SK-N-SH treated with all-trans-retinoic acid at 6 μM for 48 hours (cell line): ENCODE results near the gene CLMN.

Experiments used
- ATAC-seq: fragments of 200-7000 bp; cut with Tn5 transposase; 3 replicates; pipeline ENCODE4 v1.9.1; 2020; ENCODE audit warnings: mild to moderate bottlenecking, moderate library complexity
- ARNTL ChIP-seq: fragments of 450-650 bp; formaldehyde crosslinking; IDR thresholded peaks from 2 replicates; pipeline ENCODE4 v1.5.0; 2020; ENCODE audit warnings: low read depth, mild to moderate bottlenecking, moderate library complexity, borderline replicate concordance
- CREB5 ChIP-seq: fragments of 250-450 bp; sonication (Bioruptor Pico); IDR thresholded peaks from 2 replicates; pipeline ENCODE4 v1.5.1; 2020; ENCODE audit warnings: low read depth, mild to moderate bottlenecking, moderate library complexity
- CSDC2 ChIP-seq: fragments of 250-450 bp; sonication (Bioruptor Pico); IDR thresholded peaks from 2 replicates; pipeline ENCODE4 v1.5.0; 2020; ENCODE audit warnings: mild to moderate bottlenecking, moderate library complexity
- CSRNP3 ChIP-seq: fragments of 250-450 bp; sonication (Bioruptor Pico); IDR thresholded peaks from 2 replicates; pipeline ENCODE4 v1.5.1; 2021; ENCODE audit warnings: mild to moderate bottlenecking, moderate library complexity
- ESRRG ChIP-seq: fragments of 250-450 bp; sonication (Bioruptor Pico); IDR thresholded peaks from 2 replicates; pipeline ENCODE4 v1.6.1; 2021; ENCODE audit warnings: mild to moderate bottlenecking
- GLIS3 ChIP-seq: fragments of 250-450 bp; sonication (Bioruptor Pico); IDR thresholded peaks from 2 replicates; pipeline ENCODE4 v1.5.0; 2020; ENCODE audit warnings: mild to moderate bottlenecking, moderate library complexity
- ISL1 ChIP-seq: fragments of 250-450 bp; sonication (Bioruptor Pico); IDR thresholded peaks from 2 replicates; pipeline ENCODE4 v2.1.2; 2022; ENCODE audit warnings: mild to moderate bottlenecking, moderate library complexity
- OSR1 ChIP-seq: fragments of 250-450 bp; sonication (Bioruptor Pico); IDR thresholded peaks from 2 replicates; pipeline ENCODE4 v1.8.0; 2022; ENCODE audit warnings: moderate library complexity, mild to moderate bottlenecking, inconsistent platforms
- PATZ1 ChIP-seq: fragments of 250-450 bp; sonication (Bioruptor Pico); IDR thresholded peaks from 2 replicates; pipeline ENCODE4 v1.8.0; 2020; ENCODE audit warnings: mild to moderate bottlenecking, moderate library complexity, borderline replicate concordance
- POU6F1 ChIP-seq: fragments of 250-450 bp; sonication (Bioruptor Pico); IDR thresholded peaks from 2 replicates; pipeline ENCODE4 v1.8.0; 2021; ENCODE audit warnings: low read depth, mild to moderate bottlenecking, moderate library complexity, borderline replicate concordance
- PPARA ChIP-seq: fragments of 250-450 bp; sonication (Bioruptor Pico); IDR thresholded peaks from 2 replicates; pipeline ENCODE4 v1.5.0; 2020; ENCODE audit warnings: mild to moderate bottlenecking, borderline replicate concordance
- RARB ChIP-seq: fragments of 250-450 bp; sonication (Bioruptor Pico); IDR thresholded peaks from 2 replicates; pipeline ENCODE4 v1.8.0; 2021; ENCODE audit warnings: mild to moderate bottlenecking, moderate library complexity
- SNAI2 ChIP-seq: fragments of 250-450 bp; sonication (Bioruptor Pico); IDR thresholded peaks from 2 replicates; pipeline ENCODE4 v1.5.0; 2020; ENCODE audit warnings: mild to moderate bottlenecking, moderate library complexity
- TCF4 ChIP-seq: fragments of 250-450 bp; sonication (Bioruptor Pico); IDR thresholded peaks from 2 replicates; pipeline ENCODE4 v1.8.0; 2021; ENCODE audit warnings: mild to moderate bottlenecking, moderate library complexity, borderline replicate concordance
- TOX ChIP-seq: fragments of 250-450 bp; sonication (Bioruptor Pico); IDR thresholded peaks from 2 replicates; pipeline ENCODE4 v1.8.0; 2021; ENCODE audit warnings: mild to moderate bottlenecking, moderate library complexity, borderline replicate concordance
- TSHZ2 ChIP-seq: fragments of 250-450 bp; sonication (Bioruptor Pico); IDR thresholded peaks from 2 replicates; pipeline ENCODE4 v1.5.0; 2020; ENCODE audit warnings: mild to moderate bottlenecking, moderate library complexity
- ZC3H10 ChIP-seq: fragments of 250-450 bp; sonication (Bioruptor Pico); IDR thresholded peaks from 2 replicates; pipeline ENCODE4 v1.5.1; 2021; ENCODE audit warnings: mild to moderate bottlenecking, moderate library complexity
- ZFP3 ChIP-seq: fragments of 250-450 bp; sonication (Bioruptor Pico); IDR thresholded peaks from 2 replicates; pipeline ENCODE4 v1.5.0; 2020; ENCODE audit warnings: mild to moderate bottlenecking, moderate library complexity
- ZFP30 ChIP-seq: fragments of 450-650 bp; formaldehyde crosslinking; IDR thresholded peaks from 2 replicates; pipeline ENCODE4 v1.5.0; 2022; ENCODE audit warnings: mild to moderate bottlenecking, moderate library complexity
- ZNF565 ChIP-seq: fragments of 450-650 bp; formaldehyde crosslinking; conservative IDR thresholded peaks from 2 replicates; pipeline ENCODE4 v1.5.0; 2020; ENCODE audit warnings: low read depth, mild to moderate bottlenecking, moderate library complexity
- ZNF70 ChIP-seq: fragments of 450-650 bp; formaldehyde crosslinking; IDR thresholded peaks from 2 replicates; pipeline ENCODE4 v1.5.0; 2020; ENCODE audit warnings: mild to moderate bottlenecking, moderate library complexity

The CLMN gene

GRCh38 chr14:95294834-95295599, 24.7 kb downstream of the CLMN start (continued):
- TF ChIP-seq TSHZ2 (no peak), ESRRG (no peak), ZFP3 (CRISPR knock-in tag) (no peak), GLIS3 (CRISPR knock-in tag) (no peak), ISL1 (CRISPR knock-in tag) (no peak), PPARA (CRISPR knock-in tag) (no peak), ZNF565 (CRISPR knock-in tag) (no peak), SNAI2 (CRISPR knock-in tag) (no peak)

GRCh38 chr14:95294320-95294719, 25.4 kb downstream of the CLMN start:
- no peak for ATAC-seq
- no peak for TF ChIP-seq PATZ1 (CRISPR knock-in tag)
- TF ChIP-seq ARNTL (CRISPR knock-in tag) = no peak
- no peak for TF ChIP-seq CREB5 (CRISPR knock-in tag)
- TF ChIP-seq ZNF565 (CRISPR knock-in tag) = no peak
- no peak for TF ChIP-seq ESRRG
- TF ChIP-seq POU6F1 (CRISPR knock-in tag) = no peak
- TF ChIP-seq, all 23 proteins: peak for 0

GRCh38 chr14:95293449-95293848, 26.3 kb downstream of the CLMN start:
- no peak for ATAC-seq
- TF ChIP-seq TCF4 (CRISPR knock-in tag) (no peak), TOX (CRISPR knock-in tag) (no peak), POU6F1 (CRISPR knock-in tag) (no peak), ZNF565 (CRISPR knock-in tag) (no peak), CSDC2 (no peak), ZNF70 (CRISPR knock-in tag) (no peak), OSR1 (CRISPR knock-in tag) (no peak), ESRRG (no peak), ZC3H10 (CRISPR knock-in tag) (no peak), RARB (CRISPR knock-in tag) (no peak), PATZ1 (CRISPR knock-in tag) (no peak), CSRNP3 (CRISPR knock-in tag) (no peak), ARNTL (CRISPR knock-in tag) (no peak), ZFP30 (CRISPR knock-in tag) (no peak), SNAI2 (CRISPR knock-in tag) (no peak), ISL1 (CRISPR knock-in tag) (no peak)
